Stomach smooth muscle (tissue), 2 donors: ENCODE measurements around the gene ETV3L.

ENCODE experiments used
- H3K27ac ChIP-seq: one replicate; pipeline ENCODE4 v1.7.0; 2013; ENCODE audit warnings: mild to moderate bottlenecking, low read length, inconsistent platforms
- H3K27me3 ChIP-seq, 2 donors: one replicate each; pipeline ENCODE4 v1.7.0; 2013; ENCODE audit warnings: low read length in 2 of 2; ENCODE audit not compliant: insufficient read depth in 2 of 2, control insufficient read depth in 1 of 2
- H3K36me3 ChIP-seq, 2 donors: one replicate each; pipeline ENCODE4 v1.7.0; 2013; ENCODE audit warnings: low read length in 2 of 2; ENCODE audit not compliant: control insufficient read depth in 2 of 2, insufficient read depth in 2 of 2
- H3K4me1 ChIP-seq: one replicate; pipeline ENCODE4 v1.7.0; 2013; ENCODE audit warnings: low read length; ENCODE audit not compliant: control insufficient read depth, insufficient read depth
- H3K4me3 ChIP-seq, 2 donors: one replicate each; pipeline ENCODE4 v1.7.0; 2013; ENCODE audit warnings: low read length in 2 of 2
- H3K9ac ChIP-seq, 2 donors: one replicate each; pipeline ENCODE4 v1.7.0; 2013; ENCODE audit warnings: low read length in 2 of 2, mild to moderate bottlenecking in 1 of 2
- H3K9me3 ChIP-seq, 2 donors: one replicate each; pipeline ENCODE4 v1.7.0; 2013; ENCODE audit warnings: low read length in 2 of 2; ENCODE audit not compliant: control insufficient read depth in 2 of 2
- donor health status: healthy.
- donor health status: Pancreatic carcinoma.

The ETV3L gene

GRCh38 chr1:157139052-157139715 is 39.6 kb upstream of the ETV3L start:
- Histone ChIP-seq H3K9ac (peak overlapping the region; percentile 87 to 95), H3K27me3 (no peaks in the 10 kb centered on the region), H3K4me1 (peaks cover 18% of the 10 kb centered on the region), H3K4me3 (peak overlapping the region; percentile 84 to 91), H3K36me3 (peaks cover 11 to 19% of the 10 kb centered on the region in 2 donors), H3K27ac (peak overlapping the region; percentile 95), H3K9me3 (no peaks in the 10 kb centered on the region)

GRCh38 chr1:157138220-157139051 is 38.8 kb upstream of the ETV3L start, which contains the start of gene ETV3:
Gene ETV3 (minus strand): TSS chr1:157138395. CDS start chr1:157136352, 2,043 bp downstream.
- H3K36me3 ChIP-seq = peaks cover 16 to 22% of the 10 kb centered on the region in 2 donors
- peaks cover 18% of the 10 kb centered on the region for H3K4me1 ChIP-seq
- no peaks in the 10 kb centered on the region for H3K9me3 ChIP-seq
- H3K27me3 ChIP-seq = no peaks in the 10 kb centered on the region
- H3K27ac ChIP-seq = peak within 1 kb of the TSS; percentile 95
- H3K9ac ChIP-seq = peak within 1 kb of the TSS; percentile 87 to 95
- H3K4me3 ChIP-seq = peak within 1 kb of the TSS; percentile 84 to 91

GRCh38 chr1:157137408-157138219 is 38.0 kb upstream of the ETV3L start:
- Histone ChIP-seq H3K9me3 (no peaks in the 10 kb centered on the region), H3K27me3 (no peaks in the 10 kb centered on the region), H3K4me1 (peaks cover 18% of the 10 kb centered on the region)

GRCh38 chr1:157137046-157137407 is 37.4 kb upstream of the ETV3L start:
- no peak overlapping the region for H3K27ac ChIP-seq
- peaks cover 18% of the 10 kb centered on the region for H3K4me1 ChIP-seq

More at GRCh38 chr1:157137408-157138219, 38.0 kb upstream of the ETV3L start:
- peak overlapping the region; percentile 84 to 91 for H3K4me3 ChIP-seq
- peak overlapping the region; percentile 95 for H3K27ac ChIP-seq
- H3K9ac ChIP-seq = peak overlapping the region; percentile 87 to 95
- H3K36me3 ChIP-seq = peaks cover 24 to 30% of the 10 kb centered on the region in 2 donors

GRCh38 chr1:157136133-157136532 is 36.5 kb upstream of the ETV3L start:
- Histone ChIP-seq H3K36me3 (peaks cover 38 to 40% of the 10 kb centered on the region in 2 donors), H3K9ac (peak overlapping the region in 1 of 2 donors; percentile 87), H3K9me3 (no peaks in the 10 kb centered on the region), H3K4me3 (no peak overlapping the region), H3K27me3 (no peaks in the 10 kb centered on the region), H3K4me1 (peaks cover 18% of the 10 kb centered on the region), H3K27ac (no peak overlapping the region)

More at GRCh38 chr1:157137046-157137407, 37.4 kb upstream of the ETV3L start:
- peak overlapping the region; percentile 87 to 95 for H3K9ac ChIP-seq
- H3K36me3 ChIP-seq = peaks cover 30 to 33% of the 10 kb centered on the region in 2 donors
- peak overlapping the region; percentile 84 to 91 for H3K4me3 ChIP-seq
- H3K9me3 ChIP-seq = no peaks in the 10 kb centered on the region
- H3K27me3 ChIP-seq = no peaks in the 10 kb centered on the region

GRCh38 chr1:157135646-157136045 is 36.0 kb upstream of the ETV3L start:
- Histone ChIP-seq H3K4me1 (peaks cover 18% of the 10 kb centered on the region), H3K36me3 (peaks cover 38 to 43% of the 10 kb centered on the region in 2 donors), H3K4me3 (no peak overlapping the region), H3K9ac (no peak overlapping the region), H3K9me3 (no peaks in the 10 kb centered on the region), H3K27me3 (no peaks in the 10 kb centered on the region), H3K27ac (no peak overlapping the region)

- H3K36me3 ChIP-seq = peaks cover 42 to 49% of the 10 kb centered on the region in 2 donors
- H3K4me1 ChIP-seq = peaks cover 18% of the 10 kb centered on the region
- H3K9me3 ChIP-seq = no peaks in the 10 kb centered on the region
- no peak overlapping the region for H3K27ac ChIP-seq
- no peak overlapping the region for H3K4me3 ChIP-seq
- H3K9ac ChIP-seq = no peak overlapping the region
- no peaks in the 10 kb centered on the region for H3K27me3 ChIP-seq
Measured at GRCh38 chr1:157135070-157135469, 35.5 kb upstream of the ETV3L start.

- Histone ChIP-seq H3K27ac (no peak overlapping the region), H3K27me3 (no peaks in the 10 kb centered on the region), H3K4me1 (peaks cover 18% of the 10 kb centered on the region), H3K9me3 (no peaks in the 10 kb centered on the region), H3K4me3 (no peak overlapping the region), H3K36me3 (peaks cover 42 to 49% of the 10 kb centered on the region in 2 donors), H3K9ac (no peak overlapping the region)
Measured at GRCh38 chr1:157134442-157134841, 34.8 kb upstream of the ETV3L start.

GRCh38 chr1:157133426-157133825 is 33.8 kb upstream of the ETV3L start:
- no peaks in the 10 kb centered on the region for H3K9me3 ChIP-seq
- H3K36me3 ChIP-seq = peaks cover 44 to 49% of the 10 kb centered on the region in 2 donors
- peaks cover 10% of the 10 kb centered on the region for H3K4me1 ChIP-seq
- H3K27me3 ChIP-seq = no peaks in the 10 kb centered on the region
- no peak overlapping the region for H3K9ac ChIP-seq
- no peak overlapping the region for H3K4me3 ChIP-seq
- H3K27ac ChIP-seq = no peak overlapping the region

GRCh38 chr1:157132616-157133167 is 33.1 kb upstream of the ETV3L start:
- Histone ChIP-seq H3K4me3 (no peak overlapping the region), H3K27me3 (no peaks in the 10 kb centered on the region), H3K36me3 (peaks cover 50 to 55% of the 10 kb centered on the region in 2 donors), H3K9ac (no peak overlapping the region), H3K27ac (no peak overlapping the region), H3K4me1 (peaks cover 10% of the 10 kb centered on the region), H3K9me3 (no peaks in the 10 kb centered on the region)
